GM18502 (cell line): ENCODE measurements around the gene NAA20.

Source experiments
- ATAC-seq: cut with Tn5 transposase; IDR thresholded peaks from one replicate; pipeline ENCODE4 v1.9.1; 2021; ENCODE audit warnings: mild to moderate bottlenecking; ENCODE audit not compliant: unreplicated experiment, poor library complexity

Gene NAA20

DNA sequence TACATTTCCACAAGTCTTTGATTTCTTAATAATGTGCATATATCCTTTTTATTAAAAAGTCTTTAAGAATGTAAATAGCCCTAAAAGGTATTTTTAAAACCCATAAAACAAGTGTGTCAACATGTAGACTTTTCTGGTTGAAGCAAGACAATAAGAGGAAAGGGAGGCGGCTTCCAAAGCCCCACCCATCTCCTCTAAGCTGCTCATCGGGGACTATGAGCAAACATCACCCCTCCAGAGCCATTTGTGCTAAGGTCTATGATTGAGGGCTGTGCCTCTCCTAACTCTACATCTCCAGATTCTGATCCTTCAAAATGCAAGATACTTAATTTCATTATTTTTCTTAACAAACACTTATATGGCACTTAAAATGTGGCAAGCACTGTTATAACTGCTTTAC lies 2.5 kb upstream of the NAA20 start:
- no peak for ATAC-seq

GRCh38 chr20:20017844-20018185 lies 653 bp downstream of the NAA20 start:
- peak; percentile 11 for ATAC-seq

DNA sequence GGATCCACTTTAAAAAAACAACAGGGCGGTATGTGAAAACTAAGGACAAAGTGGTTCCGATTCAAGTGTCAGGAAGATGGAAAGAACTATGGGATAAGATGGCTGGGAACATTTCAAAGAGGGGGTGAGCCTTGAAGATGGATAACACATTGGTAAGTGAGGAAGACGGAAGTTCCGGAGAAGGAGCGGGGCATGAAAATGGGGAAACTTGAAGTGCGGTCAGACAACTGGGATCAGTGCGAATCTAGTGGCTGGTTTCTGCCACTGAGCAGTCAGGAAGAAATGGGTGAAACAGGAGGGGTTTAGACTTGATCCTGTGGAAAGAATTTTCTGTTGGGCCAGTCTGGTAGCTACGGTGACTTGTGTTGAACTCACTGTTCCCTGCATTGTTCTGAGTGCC lies 1.2 kb downstream of the NAA20 start:
- ATAC-seq = no peak

GRCh38 chr20:20019123-20019522 lies 2.0 kb downstream of the NAA20 start:
- no peak for ATAC-seq

DNA sequence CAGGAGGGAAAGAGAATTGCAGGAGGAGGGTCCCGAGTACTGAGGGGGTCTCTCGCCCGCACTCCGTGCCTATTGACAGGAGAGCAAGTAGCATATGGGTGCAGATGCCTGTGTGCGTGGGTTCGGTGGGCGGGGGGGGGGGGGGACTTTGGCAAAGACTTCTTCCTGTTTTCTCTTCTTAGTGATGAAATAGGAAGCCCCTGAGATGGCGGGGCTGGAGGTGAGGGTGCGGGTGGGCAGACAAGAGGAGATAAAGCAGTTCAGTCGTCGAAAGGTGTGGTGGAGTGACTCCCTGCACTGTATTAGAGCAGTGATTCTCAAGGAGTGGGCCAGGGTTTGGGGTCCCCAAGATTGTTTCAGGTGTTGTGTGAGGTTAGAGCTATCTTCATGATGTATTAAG lies 3.7 kb downstream of the NAA20 start:
- no peak for ATAC-seq

DNA sequence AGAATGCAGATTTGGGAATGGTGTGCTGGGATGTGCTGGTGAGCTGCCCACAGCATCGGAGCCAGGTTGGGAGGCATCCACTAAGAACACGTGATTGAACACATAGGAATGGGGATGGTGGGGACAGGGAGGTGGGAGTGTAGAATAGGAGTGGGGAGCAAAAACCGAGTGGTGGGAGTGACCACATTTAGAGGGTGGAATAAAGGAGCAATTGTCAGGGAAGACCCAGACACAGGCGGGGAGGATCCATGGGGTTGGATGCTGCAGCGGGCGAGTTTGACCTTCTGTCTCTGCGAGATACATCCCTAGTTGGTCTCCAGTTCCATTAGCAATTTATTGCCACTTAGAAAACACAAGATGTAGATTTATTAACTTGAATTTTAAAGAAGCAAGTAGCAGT lies 4.7 kb downstream of the NAA20 start:
- no peak for ATAC-seq

GRCh38 chr20:20022498-20022897 lies 5.3 kb downstream of the NAA20 start:
- ATAC-seq = peak; percentile 76

- no peak for ATAC-seq
Measured at GRCh38 chr20:20023395-20023794, 6.2 kb downstream of the NAA20 start.

- ATAC-seq = no peak
Measured at GRCh38 chr20:20024942-20025341, 7.8 kb downstream of the NAA20 start.

GRCh38 chr20:20027284-20027683 lies 10.1 kb downstream of the NAA20 start:
- ATAC-seq = no peak

GRCh38 chr20:20031790-20032189 lies 14.6 kb downstream of the NAA20 start:
- ATAC-seq = no peak

GRCh38 chr20:20034486-20034885 lies 17.3 kb downstream of the NAA20 start:
- no peak for ATAC-seq

DNA sequence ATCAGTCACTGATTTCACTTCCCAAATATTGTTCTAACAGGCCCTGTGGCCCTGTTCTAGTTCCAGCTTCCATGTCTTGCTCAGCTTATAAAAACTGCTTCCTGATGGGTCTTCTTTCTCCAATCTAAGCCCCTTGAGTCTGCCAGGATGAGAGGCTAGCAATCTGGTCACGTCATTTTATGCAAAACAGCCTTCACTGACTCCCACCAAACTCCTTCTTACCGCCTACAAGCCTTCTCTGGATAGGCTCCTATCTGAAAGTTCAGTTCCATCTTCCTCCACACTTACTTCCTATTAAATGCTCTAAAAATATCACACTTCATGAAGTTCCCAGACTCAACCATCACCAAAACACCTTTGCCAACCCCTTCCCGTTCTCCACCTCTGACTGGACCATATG lies 19.6 kb downstream of the NAA20 start:
- no peak for ATAC-seq

- ATAC-seq = no peak
Measured at GRCh38 chr20:20037960-20038359, 20.8 kb downstream of the NAA20 start.

- ATAC-seq = no peak
Measured at GRCh38 chr20:20038586-20038985, 21.4 kb downstream of the NAA20 start.

GRCh38 chr20:20039752-20040387 lies 22.7 kb downstream of the NAA20 start:
- no peak for ATAC-seq

GRCh38 chr20:20051767-20052073 lies 34.6 kb downstream of the NAA20 start:
- no peak for ATAC-seq

DNA sequence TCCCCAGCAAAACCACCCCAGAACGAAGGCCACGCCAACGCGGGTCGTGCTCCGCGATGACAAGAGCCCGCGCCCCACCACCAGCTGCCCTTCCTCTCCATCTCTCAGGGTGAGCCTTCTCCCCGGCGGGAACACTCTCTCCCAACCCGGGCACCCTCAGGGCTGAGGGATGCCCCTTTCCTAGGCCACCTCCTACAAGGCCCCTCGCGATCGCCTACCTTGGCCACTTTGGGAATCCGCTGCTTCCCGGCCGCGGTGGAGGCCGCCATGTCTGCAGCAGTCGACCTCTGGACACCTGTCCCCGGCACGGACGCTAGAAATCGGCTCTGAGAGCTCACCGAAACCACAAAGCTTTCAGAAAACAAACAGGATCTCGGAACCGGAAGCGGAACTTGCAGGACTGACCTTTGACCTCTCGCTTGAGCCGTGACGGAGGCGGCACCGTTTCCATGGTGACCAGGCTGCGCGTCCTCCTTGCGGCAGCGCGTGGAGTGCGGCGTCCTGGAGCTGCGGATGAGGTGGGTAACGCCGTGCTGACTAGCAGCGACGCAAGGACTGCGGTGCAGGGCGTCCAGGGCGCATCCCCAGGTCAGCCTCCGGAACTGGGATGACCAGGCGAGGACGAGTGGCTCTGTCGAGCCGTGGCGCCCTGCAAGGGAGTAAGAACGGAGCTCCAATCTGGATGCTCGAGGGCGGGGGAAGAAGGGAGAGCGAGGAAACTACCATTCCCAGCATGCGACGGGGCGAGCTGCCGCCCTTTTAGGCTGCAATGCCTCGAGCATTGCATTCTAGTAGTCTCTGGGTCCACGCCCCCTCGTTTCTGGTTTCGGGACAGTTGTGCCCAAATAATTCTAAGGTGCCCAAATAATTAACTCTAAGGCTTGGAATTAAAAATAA lies 35.2 kb downstream of the NAA20 start, which contains the start of the genes CFAP61 and CRNKL1:
Gene CFAP61, plus strand, starts transcription at position 459 of the 897 bp plus-strand sequence. CDS start 4,122 bp downstream, outside the sequence.
Gene CRNKL1, minus strand, starts transcription at position 393 of the 897 bp plus-strand sequence. Its CDS starts 124 bp downstream, at position 269.
- ATAC-seq = peak; percentile 92

GRCh38 chr20:20060234-20060998 lies 43.3 kb downstream of the NAA20 start:
- ATAC-seq = no peak

DNA sequence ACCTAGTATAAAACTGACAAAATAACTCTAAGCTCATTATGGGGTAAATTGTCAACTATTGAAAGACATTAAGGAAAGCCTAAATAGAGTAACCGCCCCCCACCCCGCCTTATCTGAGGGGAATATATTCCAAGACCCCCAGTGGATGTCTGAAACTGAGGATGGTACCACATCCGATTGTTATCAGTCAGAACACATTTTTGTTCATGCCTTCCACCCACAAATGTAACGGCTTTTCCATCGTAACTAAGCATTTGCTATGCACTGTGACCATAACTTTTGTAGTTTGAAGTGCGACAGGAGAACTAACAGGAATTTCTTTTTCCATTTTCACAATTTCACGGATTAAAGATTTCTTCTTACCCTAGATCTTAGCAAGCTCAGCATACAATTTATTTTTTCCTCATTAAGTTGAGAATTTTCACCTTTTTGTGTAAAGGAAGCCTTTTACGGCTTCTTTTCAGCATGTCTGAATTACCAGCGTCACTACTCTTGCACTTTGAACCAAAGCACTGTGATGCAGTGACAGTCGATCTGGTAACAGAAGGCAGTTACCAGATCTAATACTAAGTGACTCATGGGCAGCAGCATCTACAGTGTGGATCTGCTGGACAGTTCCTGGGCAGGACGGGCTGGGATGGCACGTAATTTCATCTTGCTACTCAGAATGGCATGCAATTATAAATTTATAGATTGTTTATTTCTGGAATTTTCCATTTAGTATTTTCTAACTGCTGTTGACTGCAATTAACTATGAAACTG lies 47.0 kb downstream of the NAA20 start:
- no peak for ATAC-seq
